Measurements from ENCODE around the gene ACVR1C. TPM values are rescaled to one million over a fixed set of nuclear protein-coding genes. Genes with fewer than 3 reads are reported as not detected.
"Not testable (repeated sequence)": the region's sequence is repeated elsewhere in the genome, so short reads cannot be mapped to it uniquely, and the experiment has no call there.

The ACVR1C gene
- total and polyA plus RNA-seq, 2 of the 4 experiments (the other 2 are of a cell fraction): 0.07 to 0.18 TPM

- H3K9me3 ChIP-seq (ENCODE audit: control insufficient read depth, insufficient read depth, low read length); ATAC-seq (ENCODE audit: low read depth); H2BK20ac ChIP-seq (ENCODE audit: low read depth, low read length); H2AK9ac ChIP-seq (replicated peaks; ENCODE audit: low read depth, low read length, poor library complexity); H2BK5ac ChIP-seq (ENCODE audit: low read depth, low read length, poor library complexity, severe bottlenecking); in situ Hi-C loops (cut with MboI; ENCODE audit: low sequenced_read_pairs); H2BK15ac ChIP-seq (ENCODE audit: low read depth, low read length); H3K23ac ChIP-seq (ENCODE audit: low read depth, low read length); CTCF ChIA-PET; DNase-seq; H3K4me3 ChIP-seq (ENCODE audit: insufficient read depth, low read depth, low read length); H3K36me3 ChIP-seq (ENCODE audit: control insufficient read depth, insufficient read depth, low read length); H4K20me1 ChIP-seq (ENCODE audit: insufficient read depth, low read length); H3K56ac ChIP-seq (ENCODE audit: extremely low read depth, insufficient read depth, low read length); H3K14ac ChIP-seq (replicated peaks; ENCODE audit: low read depth, low read length); H2AFZ ChIP-seq (replicated peaks; ENCODE audit: low read length, poor library complexity); H3K4me2 ChIP-seq (ENCODE audit: low read depth, low read length); H2BK120ac ChIP-seq (ENCODE audit: low read depth, low read length); H2AK5ac ChIP-seq (ENCODE audit: low read depth, low read length); BruUV-seq (replicated peaks); H3K9ac ChIP-seq (ENCODE audit: low read depth, low read length); H4K8ac ChIP-seq (ENCODE audit: low read depth in 2 of 2, low read length in 2 of 2); H3K18ac ChIP-seq (ENCODE audit: low read depth, low read length); H3K27ac ChIP-seq (ENCODE audit: insufficient read depth, low read length); H3K4me1 ChIP-seq (ENCODE audit: control insufficient read depth, insufficient read depth, low read length); H3K9me1 ChIP-seq (ENCODE audit: insufficient read depth, low read length); H4K5ac ChIP-seq (ENCODE audit: low read depth, low read length); H3K4ac ChIP-seq (ENCODE audit: low read depth, low read length); H3K79me1 ChIP-seq (ENCODE audit: low read depth in 1 of 2, low read length in 2 of 2); H4K91ac ChIP-seq (ENCODE audit: insufficient read depth, low read depth, low read length); intact Hi-C loops (cut with micrococcal nuclease); POLR2A ChIA-PET (ENCODE audit: unreplicated experiment); dilution Hi-C loops (cut with HindIII; ENCODE audit: low sequenced_read_pairs, unreplicated experiment); H3K27me3 ChIP-seq (ENCODE audit: control insufficient read depth, insufficient read depth, low read length): not testable (repeated sequence)
- no CpG with 5 or more reads among the region's 15 CpGs for WGBS, 2 experiments (ENCODE audit: extremely low coverage in 2 of 2, insufficient read length in 1 of 2)
Measured at GRCh38 chr2:157566623-157567022, 62.0 kb downstream of the ACVR1C start.

GRCh38 chr2:157566113-157566512, 62.6 kb downstream of the ACVR1C start:
- DNase-seq; H3K9me1 ChIP-seq (ENCODE audit: insufficient read depth, low read length); H4K5ac ChIP-seq (ENCODE audit: low read depth, low read length); H3K79me1 ChIP-seq (ENCODE audit: low read depth in 1 of 2, low read length in 2 of 2); CTCF ChIA-PET; POLR2A ChIA-PET (ENCODE audit: unreplicated experiment); H4K8ac ChIP-seq (ENCODE audit: low read depth in 2 of 2, low read length in 2 of 2); H3K27ac ChIP-seq (ENCODE audit: insufficient read depth, low read length); H2BK20ac ChIP-seq (ENCODE audit: low read depth, low read length); H4K20me1 ChIP-seq (ENCODE audit: insufficient read depth, low read length); H3K9me3 ChIP-seq (ENCODE audit: control insufficient read depth, insufficient read depth, low read length); H2BK15ac ChIP-seq (ENCODE audit: low read depth, low read length); H3K9ac ChIP-seq (ENCODE audit: low read depth, low read length); H2AK9ac ChIP-seq (replicated peaks; ENCODE audit: low read depth, low read length, poor library complexity); H2AFZ ChIP-seq (replicated peaks; ENCODE audit: low read length, poor library complexity); H3K4me3 ChIP-seq (ENCODE audit: insufficient read depth, low read depth, low read length); H2BK5ac ChIP-seq (ENCODE audit: low read depth, low read length, poor library complexity, severe bottlenecking); H2BK120ac ChIP-seq (ENCODE audit: low read depth, low read length); H3K56ac ChIP-seq (ENCODE audit: extremely low read depth, insufficient read depth, low read length); H3K23ac ChIP-seq (ENCODE audit: low read depth, low read length); in situ Hi-C loops (cut with MboI; ENCODE audit: low sequenced_read_pairs); H3K18ac ChIP-seq (ENCODE audit: low read depth, low read length); H3K36me3 ChIP-seq (ENCODE audit: control insufficient read depth, insufficient read depth, low read length); H2AK5ac ChIP-seq (ENCODE audit: low read depth, low read length); H3K4ac ChIP-seq (ENCODE audit: low read depth, low read length); dilution Hi-C loops (cut with HindIII; ENCODE audit: low sequenced_read_pairs, unreplicated experiment); BruUV-seq (replicated peaks); ATAC-seq (ENCODE audit: low read depth); H3K27me3 ChIP-seq (ENCODE audit: control insufficient read depth, insufficient read depth, low read length); H3K4me1 ChIP-seq (ENCODE audit: control insufficient read depth, insufficient read depth, low read length); intact Hi-C loops (cut with micrococcal nuclease); H3K14ac ChIP-seq (replicated peaks; ENCODE audit: low read depth, low read length); H3K4me2 ChIP-seq (ENCODE audit: low read depth, low read length); H4K91ac ChIP-seq (ENCODE audit: insufficient read depth, low read depth, low read length): not testable (repeated sequence)
- no CpG with 5 or more reads among the region's 10 CpGs for WGBS, 2 experiments (ENCODE audit: extremely low coverage in 2 of 2, insufficient read length in 1 of 2)

Data from IMR-90 (cell line).